ENCODE results near the gene HIRA.

Gene HIRA

DNA sequence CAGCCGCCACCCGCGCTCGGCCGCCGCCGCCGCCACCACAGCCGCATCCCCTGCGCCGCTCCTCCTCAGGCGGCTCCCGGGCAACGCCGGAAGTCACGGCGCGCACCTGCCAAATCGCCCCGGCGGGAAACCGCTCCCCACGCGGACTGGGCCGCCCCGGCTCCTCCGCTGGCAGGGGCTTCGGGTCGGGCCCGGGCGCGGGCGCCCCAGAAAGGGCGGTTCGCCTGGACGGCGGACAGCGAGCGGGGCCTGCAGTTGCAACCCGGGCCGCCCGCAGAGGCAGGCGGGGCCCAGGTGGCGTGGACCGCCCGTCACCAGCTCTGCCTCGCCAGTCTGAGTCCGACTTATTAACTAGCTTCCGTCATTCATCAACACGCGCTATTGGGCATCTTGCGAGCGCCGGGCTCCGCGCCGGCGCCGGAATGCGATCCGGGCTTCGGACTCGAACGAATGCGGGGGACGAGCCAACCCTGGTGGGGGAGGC lies at the start of gene HIRA:
HIRA (minus strand) TSS at position 85 of the 484 bp plus-strand sequence. CDS start 257 bp downstream, outside the sequence.
- Histone ChIP-seq H3K9me3 (ENCODE audit: insufficient read depth, low read depth, low read length) (no peaks in the 10 kb centered on the region), H3K4me3 (ENCODE audit: low read length) (peak within 1 kb of the TSS; percentile 98), H3K27ac (ENCODE audit: low read length) (peak within 1 kb of the TSS; percentile 70), H3K9ac (ENCODE audit: low read depth, low read length) (peak within 1 kb of the TSS; percentile 94), H3K36me3 (ENCODE audit: insufficient read depth, low read depth, low read length) (peaks cover 31% of the 10 kb centered on the region; the same call in 1 of the 2 replicates), H3K4me1 (ENCODE audit: insufficient read depth, low read length) (peaks cover 8% of the 10 kb centered on the region; the same call in 1 of the 2 replicates), H3K27me3 (ENCODE audit: insufficient read depth, low read length) (no peaks in the 10 kb centered on the region)

- Histone ChIP-seq H3K9me3 (ENCODE audit: insufficient read depth, low read depth, low read length) (no peaks in the 10 kb centered on the region), H3K27ac (ENCODE audit: low read length) (no peak overlapping the region), H3K4me1 (ENCODE audit: insufficient read depth, low read length) (no peaks in the 10 kb centered on the region), H3K36me3 (ENCODE audit: insufficient read depth, low read depth, low read length) (peaks cover 44% of the 10 kb centered on the region), H3K4me3 (ENCODE audit: low read length) (peak overlapping the region; percentile 83), H3K9ac (ENCODE audit: low read depth, low read length) (peak overlapping the region; percentile 96; the same call in 1 of the 2 replicates), H3K27me3 (ENCODE audit: insufficient read depth, low read length) (no peaks in the 10 kb centered on the region)
Observed at GRCh38 chr22:19480789-19481188, 49.3 kb upstream of the HIRA start.

- H3K4me3 ChIP-seq (ENCODE audit: low read length) = peak overlapping the region; percentile 83
- no peaks in the 10 kb centered on the region for H3K27me3 ChIP-seq (ENCODE audit: insufficient read depth, low read length)
- no peaks in the 10 kb centered on the region for H3K9me3 ChIP-seq (ENCODE audit: insufficient read depth, low read depth, low read length)
- no peak overlapping the region for H3K27ac ChIP-seq (ENCODE audit: low read length)
- peak overlapping the region; percentile 96 for H3K9ac ChIP-seq (ENCODE audit: low read depth, low read length)
- H3K4me1 ChIP-seq (ENCODE audit: insufficient read depth, low read length) = no peaks in the 10 kb centered on the region
- H3K36me3 ChIP-seq (ENCODE audit: insufficient read depth, low read depth, low read length) = peaks cover 44% of the 10 kb centered on the region
Observed at GRCh38 chr22:19480173-19480568, 48.6 kb upstream of the HIRA start.

GRCh38 chr22:19479355-19480172 lies 48.0 kb upstream of the HIRA start, which contains the start of gene CDC45:
Gene CDC45 (plus strand): TSS chr22:19479920. CDS start chr22:19479969, 49 bp downstream.
- Histone ChIP-seq H3K27ac (ENCODE audit: low read length) (peak within 1 kb of the TSS; percentile 99), H3K4me1 (ENCODE audit: insufficient read depth, low read length) (no peaks in the 10 kb centered on the region)

DNA sequence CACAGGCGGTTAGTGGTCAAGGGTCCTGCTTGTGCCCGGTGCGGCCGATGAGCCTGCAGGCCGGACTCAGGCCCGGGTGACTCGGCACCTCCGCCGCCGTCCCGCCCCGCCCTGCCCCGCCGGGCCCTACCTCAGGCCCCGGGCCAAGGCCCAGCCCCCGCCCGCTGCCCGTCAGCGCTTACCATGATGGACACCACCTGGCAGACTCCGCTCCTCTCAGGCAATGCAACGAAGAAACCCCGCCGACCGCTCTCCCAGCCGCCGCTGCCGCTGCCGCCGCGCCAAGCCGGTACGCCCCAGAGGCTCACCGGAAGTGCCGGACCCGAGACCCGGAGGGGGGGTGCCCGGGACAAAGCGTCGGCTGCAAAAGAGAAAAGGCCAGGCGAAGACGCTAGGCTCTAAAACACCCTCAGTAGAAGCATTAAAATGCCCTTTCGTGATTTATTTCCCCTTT lies 47.4 kb upstream of the HIRA start, which contains the start of gene UFD1:
UFD1 (minus strand) TSS at position 293 of the 454 bp plus-strand sequence; CDS start at position 185, 108 bp downstream.
- Histone ChIP-seq H3K4me1 (ENCODE audit: insufficient read depth, low read length) (no peaks in the 10 kb centered on the region), H3K9me3 (ENCODE audit: insufficient read depth, low read depth, low read length) (no peaks in the 10 kb centered on the region), H3K27ac (ENCODE audit: low read length) (peak within 1 kb of the TSS; percentile 99), H3K27me3 (ENCODE audit: insufficient read depth, low read length) (no peaks in the 10 kb centered on the region), H3K36me3 (ENCODE audit: insufficient read depth, low read depth, low read length) (peaks cover 39% of the 10 kb centered on the region), H3K9ac (ENCODE audit: low read depth, low read length) (peak within 1 kb of the TSS; percentile 96), H3K4me3 (ENCODE audit: low read length) (peak within 1 kb of the TSS; percentile 83)

More at GRCh38 chr22:19479355-19480172, 48.0 kb upstream of the HIRA start, which contains the start of gene CDC45:
- Histone ChIP-seq H3K36me3 (ENCODE audit: insufficient read depth, low read depth, low read length) (peaks cover 42% of the 10 kb centered on the region), H3K27me3 (ENCODE audit: insufficient read depth, low read length) (no peaks in the 10 kb centered on the region), H3K9ac (ENCODE audit: low read depth, low read length) (peak within 1 kb of the TSS; percentile 96), H3K9me3 (ENCODE audit: insufficient read depth, low read depth, low read length) (no peaks in the 10 kb centered on the region), H3K4me3 (ENCODE audit: low read length) (peak within 1 kb of the TSS; percentile 83)

GRCh38 chr22:19478045-19478900 lies 46.7 kb upstream of the HIRA start:
- Histone ChIP-seq H3K4me1 (ENCODE audit: insufficient read depth, low read length) (no peaks in the 10 kb centered on the region), H3K9me3 (ENCODE audit: insufficient read depth, low read depth, low read length) (no peaks in the 10 kb centered on the region), H3K27me3 (ENCODE audit: insufficient read depth, low read length) (no peaks in the 10 kb centered on the region), H3K4me3 (ENCODE audit: low read length) (peak overlapping the region; percentile 83), H3K9ac (ENCODE audit: low read depth, low read length) (peak overlapping the region; percentile 96), H3K27ac (ENCODE audit: low read length) (peak overlapping the region; percentile 54), H3K36me3 (ENCODE audit: insufficient read depth, low read depth, low read length) (peaks cover 39% of the 10 kb centered on the region)

- H3K4me1 ChIP-seq (ENCODE audit: insufficient read depth, low read length) = no peaks in the 10 kb centered on the region
- no peak overlapping the region for H3K27ac ChIP-seq (ENCODE audit: low read length)
- peak overlapping the region; percentile 83 for H3K4me3 ChIP-seq (ENCODE audit: low read length)
- H3K36me3 ChIP-seq (ENCODE audit: insufficient read depth, low read depth, low read length) = peaks cover 39% of the 10 kb centered on the region
- H3K9ac ChIP-seq (ENCODE audit: low read depth, low read length) = peak overlapping the region; percentile 96; the same call in 1 of the 2 replicates
- H3K9me3 ChIP-seq (ENCODE audit: insufficient read depth, low read depth, low read length) = no peaks in the 10 kb centered on the region
- no peaks in the 10 kb centered on the region for H3K27me3 ChIP-seq (ENCODE audit: insufficient read depth, low read length)
Observed at GRCh38 chr22:19477321-19478044, 46.0 kb upstream of the HIRA start.

DNA sequence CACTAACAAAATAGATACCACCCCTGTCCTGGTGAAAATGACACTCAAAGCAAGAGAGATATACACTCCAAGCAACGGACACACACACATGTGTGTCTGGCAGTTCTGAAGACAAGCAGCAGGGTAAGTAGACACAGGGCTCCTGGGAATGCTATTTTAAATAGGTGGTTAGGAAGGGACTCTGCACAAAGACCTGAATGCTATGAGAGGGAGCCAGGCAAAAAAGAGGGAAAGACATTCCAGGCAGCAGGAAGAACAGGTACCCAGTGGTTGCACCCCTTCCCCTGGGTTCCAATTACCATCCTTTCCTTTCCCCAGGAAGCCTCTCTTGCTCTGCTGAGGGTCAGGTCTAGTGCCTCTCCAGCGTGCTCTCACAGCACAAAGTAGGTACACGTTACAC lies 44.5 kb upstream of the HIRA start:
- Histone ChIP-seq H3K27me3 (ENCODE audit: insufficient read depth, low read length) (no peaks in the 10 kb centered on the region), H3K9ac (ENCODE audit: low read depth, low read length) (no peak overlapping the region), H3K4me3 (ENCODE audit: low read length) (no peak overlapping the region), H3K36me3 (ENCODE audit: insufficient read depth, low read depth, low read length) (peaks cover 46% of the 10 kb centered on the region), H3K27ac (ENCODE audit: low read length) (no peak overlapping the region), H3K9me3 (ENCODE audit: insufficient read depth, low read depth, low read length) (no peaks in the 10 kb centered on the region), H3K4me1 (ENCODE audit: insufficient read depth, low read length) (no peaks in the 10 kb centered on the region)

- H3K36me3 ChIP-seq (ENCODE audit: insufficient read depth, low read depth, low read length) = peaks cover 71% of the 10 kb centered on the region
- no peaks in the 10 kb centered on the region for H3K27me3 ChIP-seq (ENCODE audit: insufficient read depth, low read length)
- no peaks in the 10 kb centered on the region for H3K9me3 ChIP-seq (ENCODE audit: insufficient read depth, low read depth, low read length)
- H3K4me1 ChIP-seq (ENCODE audit: insufficient read depth, low read length) = no peaks in the 10 kb centered on the region
- no peak overlapping the region for H3K4me3 ChIP-seq (ENCODE audit: low read length)
- H3K27ac ChIP-seq (ENCODE audit: low read length) = no peak overlapping the region
- no peak overlapping the region for H3K9ac ChIP-seq (ENCODE audit: low read depth, low read length)
Observed at GRCh38 chr22:19473578-19473977, 42.0 kb upstream of the HIRA start.

- Histone ChIP-seq H3K4me1 (ENCODE audit: insufficient read depth, low read length) (no peaks in the 10 kb centered on the region), H3K27me3 (ENCODE audit: insufficient read depth, low read length) (no peaks in the 10 kb centered on the region), H3K4me3 (ENCODE audit: low read length) (no peak overlapping the region), H3K27ac (ENCODE audit: low read length) (no peak overlapping the region), H3K36me3 (ENCODE audit: insufficient read depth, low read depth, low read length) (peaks cover 84% of the 10 kb centered on the region), H3K9ac (ENCODE audit: low read depth, low read length) (no peak overlapping the region), H3K9me3 (ENCODE audit: insufficient read depth, low read depth, low read length) (no peaks in the 10 kb centered on the region)
Observed at GRCh38 chr22:19472233-19472632, 40.7 kb upstream of the HIRA start.

GRCh38 chr22:19471572-19471971 lies 40.0 kb upstream of the HIRA start:
- Histone ChIP-seq H3K9me3 (ENCODE audit: insufficient read depth, low read depth, low read length) (no peaks in the 10 kb centered on the region), H3K36me3 (ENCODE audit: insufficient read depth, low read depth, low read length) (peaks cover 91% of the 10 kb centered on the region), H3K4me1 (ENCODE audit: insufficient read depth, low read length) (no peaks in the 10 kb centered on the region), H3K27me3 (ENCODE audit: insufficient read depth, low read length) (no peaks in the 10 kb centered on the region), H3K9ac (ENCODE audit: low read depth, low read length) (no peak overlapping the region), H3K4me3 (ENCODE audit: low read length) (no peak overlapping the region), H3K27ac (ENCODE audit: low read length) (no peak overlapping the region)

Measured in iPS-20b (cell line).